Raji (cell line): ENCODE measurements around the gene TOP2A.

Experiments
- POLR2A ChIP-seq: IDR thresholded peaks from 2 replicates; pipeline ENCODE4 v1.6.1; 2011; ENCODE audit warnings: low read depth, low read length, control low read depth; ENCODE audit not compliant: insufficient read depth

The TOP2A gene

DNA sequence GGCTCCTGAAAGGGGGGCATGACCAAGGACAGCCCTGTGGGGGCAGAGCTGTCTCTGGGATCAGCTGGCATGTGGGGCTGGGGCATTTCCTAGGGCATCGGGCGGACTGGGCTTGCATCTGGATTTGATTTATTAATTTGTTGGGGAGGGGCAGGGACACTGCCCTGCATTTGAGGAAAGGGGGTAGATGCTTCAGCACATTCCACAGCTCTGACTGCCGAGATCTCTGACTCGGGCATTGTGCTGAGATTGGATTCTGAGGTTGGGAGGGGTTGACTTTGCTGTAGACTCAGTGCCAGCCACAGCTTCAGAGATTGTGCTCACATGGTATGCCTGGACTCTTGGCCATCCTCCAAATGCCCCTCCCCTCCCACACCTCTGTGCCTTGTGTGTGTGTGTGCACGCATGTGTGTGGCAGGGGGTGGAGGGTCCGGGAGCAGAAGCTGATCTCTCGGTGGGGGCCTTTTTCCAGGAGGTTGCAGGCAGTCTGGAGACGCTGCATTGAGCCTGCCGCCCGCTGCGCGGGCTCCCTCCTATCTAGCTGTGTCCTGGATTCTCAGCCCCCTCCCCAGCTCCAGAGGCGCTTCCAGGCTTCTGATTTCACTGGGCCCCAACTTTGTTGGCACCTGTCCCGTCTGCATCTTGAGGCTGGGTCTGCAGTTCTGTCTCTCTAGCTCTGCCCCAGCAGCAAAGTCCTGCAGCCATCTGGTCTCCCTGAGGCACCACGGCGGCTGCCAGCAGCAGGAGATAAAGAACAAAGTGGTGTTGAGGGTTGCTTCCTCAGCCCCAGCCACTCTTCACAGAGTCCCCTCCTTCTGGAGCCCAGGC, 40.5 kb upstream of the TOP2A start:
- no peak for TF ChIP-seq POLR2A

DNA sequence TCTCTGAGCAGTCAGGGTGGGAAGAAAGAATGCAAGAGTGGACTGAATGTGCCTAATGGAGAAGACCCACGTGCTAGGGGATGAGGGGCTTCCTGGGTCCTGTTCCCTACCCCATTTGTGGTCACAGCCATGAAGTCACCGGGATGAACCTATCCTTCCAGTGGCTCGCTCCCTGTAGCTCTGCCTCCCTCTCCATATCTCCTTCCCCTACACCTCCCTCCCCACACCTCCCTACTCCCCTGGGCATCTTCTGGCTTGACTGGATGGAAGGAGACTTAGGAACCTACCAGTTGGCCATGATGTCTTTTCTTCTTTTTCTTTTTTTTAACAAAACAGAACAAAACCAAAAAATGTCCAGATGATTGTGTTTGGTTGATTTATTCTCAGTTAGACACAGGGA, 39.7 kb upstream of the TOP2A start:
- TF ChIP-seq POLR2A, result no peak

DNA sequence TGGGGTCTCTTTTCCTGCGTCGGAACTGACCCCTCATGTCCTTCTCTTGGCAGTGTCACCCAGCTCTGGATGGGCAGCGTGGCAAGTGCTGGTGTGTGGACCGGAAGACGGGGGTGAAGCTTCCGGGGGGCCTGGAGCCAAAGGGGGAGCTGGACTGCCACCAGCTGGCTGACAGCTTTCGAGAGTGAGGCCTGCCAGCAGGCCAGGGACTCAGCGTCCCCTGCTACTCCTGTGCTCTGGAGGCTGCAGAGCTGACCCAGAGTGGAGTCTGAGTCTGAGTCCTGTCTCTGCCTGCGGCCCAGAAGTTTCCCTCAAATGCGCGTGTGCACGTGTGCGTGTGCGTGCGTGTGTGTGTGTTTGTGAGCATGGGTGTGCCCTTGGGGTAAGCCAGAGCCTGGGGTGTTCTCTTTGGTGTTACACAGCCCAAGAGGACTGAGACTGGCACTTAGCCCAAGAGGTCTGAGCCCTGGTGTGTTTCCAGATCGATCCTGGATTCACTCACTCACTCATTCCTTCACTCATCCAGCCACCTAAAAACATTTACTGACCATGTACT, 38.8 kb upstream of the TOP2A start:
- TF ChIP-seq POLR2A, result no peak

DNA sequence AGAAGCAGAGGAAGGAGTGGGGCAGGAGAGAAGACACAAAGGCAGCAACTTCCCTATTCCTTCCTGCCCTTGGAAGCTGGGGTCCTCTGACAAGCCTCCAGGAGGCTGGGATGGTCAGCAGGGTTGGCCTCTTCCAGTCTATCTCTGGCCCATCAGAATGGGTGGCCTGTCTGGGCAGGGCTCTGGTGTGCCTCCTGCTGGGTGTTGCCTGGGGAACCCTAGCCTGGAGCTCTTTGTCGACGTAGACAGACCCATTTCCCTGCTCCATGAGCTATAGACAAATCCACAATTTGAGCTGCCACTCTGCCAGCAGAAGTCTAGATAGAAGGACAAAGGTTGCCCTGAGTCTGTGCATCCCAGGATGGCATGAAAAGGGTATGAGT, 36.9 kb upstream of the TOP2A start:
- TF ChIP-seq POLR2A, result no peak

DNA sequence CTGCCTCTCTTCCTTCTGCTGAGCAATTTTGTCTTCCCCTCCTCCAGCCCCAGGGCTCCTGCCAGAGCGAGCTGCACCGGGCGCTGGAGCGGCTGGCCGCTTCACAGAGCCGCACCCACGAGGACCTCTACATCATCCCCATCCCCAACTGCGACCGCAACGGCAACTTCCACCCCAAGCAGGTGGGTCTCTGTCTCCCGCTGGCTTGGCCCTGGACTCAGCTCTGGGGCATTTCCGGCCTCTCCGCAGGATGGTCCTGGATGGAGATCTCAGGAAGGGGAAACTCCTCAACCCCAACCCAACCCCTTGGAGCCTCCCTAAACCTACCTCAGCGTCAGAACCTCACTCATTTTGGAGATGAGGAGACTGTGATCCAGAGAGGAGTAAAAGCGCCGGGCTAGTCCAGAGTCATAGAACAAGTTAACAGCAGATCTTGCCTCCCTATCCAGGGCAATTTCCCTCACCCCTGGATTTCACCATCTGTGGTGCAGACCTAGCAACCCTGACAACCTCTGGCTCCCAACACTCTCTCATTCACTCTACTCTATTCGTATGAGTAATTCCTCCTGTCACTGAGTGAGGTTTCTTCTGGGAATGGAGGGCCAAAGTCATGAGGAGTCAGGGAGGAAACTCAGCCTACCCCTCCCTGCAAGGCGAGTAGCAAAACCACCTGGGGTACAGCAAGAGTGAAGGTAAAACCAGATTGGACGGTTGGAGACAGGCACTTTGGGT, 36.4 kb upstream of the TOP2A start:
- TF ChIP-seq POLR2A, result no peak

- no peak for TF ChIP-seq POLR2A
Observed at GRCh38 chr17:40452921-40453378, 35.3 kb upstream of the TOP2A start.

DNA sequence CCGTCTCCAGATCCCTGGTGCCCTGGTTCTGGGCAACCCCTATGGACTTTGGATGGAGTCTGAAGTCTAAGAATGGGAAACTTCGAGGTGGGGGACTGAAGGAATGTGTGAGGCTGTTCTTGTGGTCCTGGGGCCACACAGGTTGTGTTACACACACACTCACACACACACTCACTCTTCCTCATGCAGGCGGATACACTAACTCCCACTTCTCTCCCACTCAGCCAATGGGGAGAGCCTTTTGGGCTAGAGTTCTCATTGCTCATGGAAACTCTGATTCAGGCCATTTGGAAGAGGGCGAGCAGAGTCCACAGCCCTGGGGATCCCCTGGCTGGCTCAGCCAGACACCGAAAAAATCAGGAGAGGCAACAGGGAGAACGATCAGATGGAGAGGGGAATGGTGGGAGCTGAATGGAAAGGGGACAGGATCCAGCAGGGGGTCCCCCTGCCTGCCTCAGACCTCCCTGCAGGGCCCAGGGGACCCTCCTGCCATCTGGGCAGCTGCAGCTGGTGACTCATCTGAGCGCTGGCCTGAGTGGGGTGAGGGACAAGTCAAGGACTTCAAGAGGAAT, 34.6 kb upstream of the TOP2A start:
- no peak for TF ChIP-seq POLR2A

DNA sequence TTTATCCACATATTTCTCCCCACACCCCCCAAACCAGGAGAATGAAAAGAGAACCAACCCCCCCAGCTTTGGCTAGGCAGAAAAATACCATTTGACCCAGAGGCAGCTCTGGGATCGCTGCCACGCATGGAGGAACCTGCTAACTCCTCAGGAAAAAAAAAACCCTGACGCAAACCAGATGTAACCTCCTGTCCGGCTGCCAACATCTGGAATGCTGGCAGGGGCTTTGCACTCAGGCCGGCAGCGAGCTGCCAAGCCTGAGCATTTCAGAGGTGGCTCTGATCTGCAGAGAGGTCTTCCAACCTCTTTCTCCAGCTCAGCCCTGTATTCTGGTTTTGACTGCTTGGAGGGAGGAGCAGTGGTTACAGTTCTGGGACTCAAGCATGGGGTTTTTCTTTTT, 33.7 kb upstream of the TOP2A start:
- no peak for TF ChIP-seq POLR2A

- TF ChIP-seq POLR2A, result no peak
Observed at GRCh38 chr17:40450175-40450574, 32.5 kb upstream of the TOP2A start.

GRCh38 chr17:40448639-40449261, 31.1 kb upstream of the TOP2A start:
- no peak for TF ChIP-seq POLR2A

DNA sequence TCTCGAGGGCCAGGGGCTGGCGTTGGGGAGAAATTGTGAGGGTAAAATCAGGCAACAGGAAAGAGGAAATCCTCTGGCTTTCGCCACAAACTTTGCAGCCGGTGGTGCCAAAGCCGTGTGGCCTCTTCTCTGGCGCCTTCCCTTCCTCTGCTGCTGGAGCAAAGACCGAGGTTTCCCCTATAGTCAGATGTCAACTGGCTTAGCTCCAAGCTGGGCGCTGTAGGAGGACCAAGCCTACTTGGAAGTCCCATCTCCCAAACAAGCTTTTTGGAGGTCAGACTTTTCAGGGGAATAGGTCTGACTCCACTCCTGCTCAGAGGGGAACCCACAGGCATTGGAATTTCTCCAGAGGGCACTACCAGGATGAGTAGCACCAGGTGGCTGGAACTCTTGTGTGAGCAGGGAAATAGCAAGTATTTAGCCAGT, 30.5 kb upstream of the TOP2A start:
- no peak for TF ChIP-seq POLR2A

GRCh38 chr17:40447806-40448205, 30.1 kb upstream of the TOP2A start:
- no peak for TF ChIP-seq POLR2A

DNA sequence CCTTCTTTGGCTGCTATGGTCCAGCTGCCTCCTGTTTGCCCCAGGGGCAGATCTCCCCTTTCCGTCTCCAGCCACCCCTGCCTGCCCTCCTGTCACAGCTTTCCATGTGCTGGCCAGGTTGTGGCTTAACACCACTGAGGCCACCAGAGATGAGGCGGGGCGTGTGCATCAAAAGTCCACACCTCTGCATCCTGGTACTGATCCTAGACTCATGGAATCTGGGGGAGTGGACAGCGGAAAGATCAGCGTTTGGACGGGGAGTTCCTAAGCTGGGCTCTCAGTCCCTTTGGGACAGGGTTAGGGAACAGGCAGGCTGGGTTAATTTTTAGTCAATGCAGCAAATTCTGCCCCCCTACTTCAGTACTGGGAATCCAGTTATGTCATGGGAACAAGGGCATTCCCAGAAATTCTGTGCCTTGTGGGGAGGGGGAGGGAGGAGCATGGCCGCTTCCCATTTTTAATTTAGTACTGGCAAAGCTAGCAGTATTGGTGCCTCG, 29.5 kb upstream of the TOP2A start:
- TF ChIP-seq POLR2A, result no peak

GRCh38 chr17:40445751-40446468, 28.2 kb upstream of the TOP2A start:
- no peak for TF ChIP-seq POLR2A
